Astrocyte (in vitro differentiated cells and primary cell): ENCODE data around the gene RAB3GAP2. TPM values are rescaled to one million over a fixed set of nuclear protein-coding genes. Genes with fewer than 3 reads are reported as not detected.

ENCODE experiments used
- DNase-seq: peaks from one replicate; pipeline ENCODE4 v3.0.0-alpha.2; 2010; ENCODE audit warnings: low read depth
- FAIRE-seq: peaks from 2 replicates; lab custom pipeline; 2011; peaks lifted over from hg19 to GRCh38; lab: Jason Lieb, UNC
- H2AFZ ChIP-seq: 2 replicates; pipeline ENCODE4 v1.6.0; 2012; ENCODE audit warnings: low read depth, low read length, inconsistent platforms
- H3K27ac ChIP-seq: 2 replicates; pipeline ENCODE4 v1.5.1; 2011; ENCODE audit warnings: low read depth, low read length, inconsistent platforms
- H3K27me3 ChIP-seq: 2 replicates; pipeline ENCODE4 v1.6.0; 2011; ENCODE audit warnings: low read length, inconsistent platforms; ENCODE audit not compliant: insufficient read depth
- H3K36me3 ChIP-seq: 2 replicates; pipeline ENCODE4 v1.5.1; 2011; ENCODE audit warnings: low read length, inconsistent platforms; ENCODE audit not compliant: insufficient read depth
- H3K4me1 ChIP-seq: 2 replicates; pipeline ENCODE4 v1.5.1; 2011; ENCODE audit warnings: low read length, inconsistent platforms; ENCODE audit not compliant: insufficient read depth
- H3K4me2 ChIP-seq: 2 replicates; pipeline ENCODE4 v1.6.0; 2012; ENCODE audit warnings: low read length, inconsistent platforms
- H3K4me3 ChIP-seq: 2 replicates; pipeline ENCODE4 v1.5.1; 2011; ENCODE audit warnings: low read depth, mild to moderate bottlenecking, low read length, inconsistent platforms; ENCODE audit not compliant: insufficient read depth
- H3K79me2 ChIP-seq: 2 replicates; pipeline ENCODE4 v1.6.0; 2012; ENCODE audit warnings: mild to moderate bottlenecking, low read length, inconsistent platforms; ENCODE audit not compliant: insufficient read depth
- H3K9ac ChIP-seq: 2 replicates; pipeline ENCODE4 v1.6.0; 2012; ENCODE audit warnings: mild to moderate bottlenecking, low read length, inconsistent platforms
- H3K9me3 ChIP-seq: 2 replicates; pipeline ENCODE4 v1.5.1; 2012; ENCODE audit warnings: low read depth, mild to moderate bottlenecking, low read length, inconsistent platforms; ENCODE audit not compliant: insufficient read depth
- H4K20me1 ChIP-seq: 2 replicates; pipeline ENCODE4 v1.6.0; 2012; ENCODE audit warnings: low read length, inconsistent platforms; ENCODE audit not compliant: insufficient read depth
- H3K27ac Mint-ChIP-seq: one replicate; pipeline ENCODE4 v1.8.0; 2021; ENCODE audit warnings: mild to moderate bottlenecking, mixed read lengths; ENCODE audit not compliant: unreplicated experiment
- H3K27me3 Mint-ChIP-seq: one replicate; pipeline ENCODE4 v1.8.0; 2021; ENCODE audit warnings: low read depth, mixed read lengths; ENCODE audit not compliant: unreplicated experiment
- H3K36me3 Mint-ChIP-seq: one replicate; pipeline ENCODE4 v1.8.0; 2021; ENCODE audit warnings: low read depth, mixed read lengths; ENCODE audit not compliant: unreplicated experiment
- H3K4me1 Mint-ChIP-seq: one replicate; pipeline ENCODE4 v1.8.0; 2021; ENCODE audit warnings: low read depth, mixed read lengths; ENCODE audit not compliant: unreplicated experiment
- H3K4me3 Mint-ChIP-seq: one replicate; pipeline ENCODE4 v1.8.0; 2021; ENCODE audit warnings: mild to moderate bottlenecking, moderate library complexity, mixed read lengths; ENCODE audit not compliant: unreplicated experiment
- H3K9me3 Mint-ChIP-seq: one replicate; pipeline ENCODE4 v1.8.0; 2021; ENCODE audit warnings: mild to moderate bottlenecking, mixed read lengths; ENCODE audit not compliant: unreplicated experiment
- CTCF ChIP-seq: IDR thresholded peaks from 2 replicates; pipeline ENCODE4 v1.5.1; 2011; ENCODE audit warnings: low read depth, mild to moderate bottlenecking, inconsistent platforms, low read length, moderate library complexity; ENCODE audit not compliant: insufficient read depth
- EZH2 ChIP-seq: IDR thresholded peaks from 2 replicates; pipeline ENCODE4 v1.6.1; 2012; ENCODE audit warnings: mild to moderate bottlenecking, low read length, inconsistent platforms; ENCODE audit not compliant: insufficient read depth
- total RNA-seq: library from RNA; stranded (reverse); gene quantifications from 2 replicates; pipeline ENCODE4 v1.2.1, GENCODE V29; 2021

The RAB3GAP2 gene
- total RNA-seq, 1 donor from 2014 or later, result 68.1 TPM

DNA sequence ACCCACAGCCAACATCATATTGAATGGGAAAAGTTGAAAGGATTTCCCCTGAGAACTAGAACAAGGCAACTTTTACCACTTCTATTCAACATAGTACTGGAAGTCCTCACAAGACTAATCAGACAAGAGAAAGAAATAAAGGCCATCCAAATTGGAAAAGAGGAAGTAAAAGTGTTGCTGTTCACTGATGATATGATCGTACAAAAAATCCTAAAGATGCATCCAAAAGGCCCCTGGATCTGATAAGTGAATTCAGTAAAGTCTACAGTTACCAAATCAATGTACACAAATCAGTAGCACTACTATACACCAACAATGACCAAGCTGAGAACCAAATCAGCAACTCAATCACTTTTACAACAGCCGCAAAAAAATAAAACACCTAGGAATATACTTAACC is 28.3 kb downstream of the RAB3GAP2 start:
- FAIRE-seq, result no peak
- peaks cover 71% of the 10 kb centered on the region for H3K79me2 ChIP-seq

GRCh38 chr1:220241072-220241663 is 31.1 kb downstream of the RAB3GAP2 start:
- Mint-ChIP-seq H3K36me3 (peaks cover 16% of the 10 kb centered on the region), H3K9me3 (peaks cover 9% of the 10 kb centered on the region), H3K4me3 (no peak overlapping the region), H3K27me3 (no peaks in the 10 kb centered on the region), H3K4me1 (peaks cover 2% of the 10 kb centered on the region), H3K27ac (no peak overlapping the region)
- no peak overlapping the region for H3K4me3 ChIP-seq
- H3K79me2 ChIP-seq, result peaks cover 83% of the 10 kb centered on the region
- H3K9ac ChIP-seq, result no peak overlapping the region
- no peaks in the 10 kb centered on the region for H3K27me3 ChIP-seq
- H4K20me1 ChIP-seq, result peaks cover 60% of the 10 kb centered on the region
- FAIRE-seq (no peak), DNase-seq (no peak)
- H3K9me3 ChIP-seq, result no peaks in the 10 kb centered on the region
- TF ChIP-seq EZH2, result no peak
- TF ChIP-seq CTCF, result no peak
- H3K27ac ChIP-seq, result no peak overlapping the region
- no peak overlapping the region for H2AFZ ChIP-seq
- no peak overlapping the region for H3K4me2 ChIP-seq
- H3K36me3 ChIP-seq, result no peaks in the 10 kb centered on the region
- no peaks in the 10 kb centered on the region for H3K4me1 ChIP-seq

More for the DNA sequence above, 28.3 kb downstream of the RAB3GAP2 start:
- no peak for DNase-seq
- H2AFZ ChIP-seq, result no peak overlapping the region
- peaks cover 17% of the 10 kb centered on the region for H3K9me3 Mint-ChIP-seq
- H3K4me3 Mint-ChIP-seq, result no peak overlapping the region
- no peaks in the 10 kb centered on the region for H3K27me3 ChIP-seq
- no peak overlapping the region for H3K27ac Mint-ChIP-seq
- H3K9me3 ChIP-seq, result peaks cover 3% of the 10 kb centered on the region
- no peak for TF ChIP-seq CTCF
- no peak for TF ChIP-seq EZH2
- no peaks in the 10 kb centered on the region for H3K36me3 ChIP-seq
- H3K9ac ChIP-seq, result no peak overlapping the region
- no peak overlapping the region for H3K4me2 ChIP-seq
- peaks cover 30% of the 10 kb centered on the region for H3K36me3 Mint-ChIP-seq
- H3K27ac ChIP-seq, result no peak overlapping the region
- no peaks in the 10 kb centered on the region for H3K4me1 ChIP-seq
- H3K4me1 Mint-ChIP-seq, result peaks cover 2% of the 10 kb centered on the region
- no peak overlapping the region for H3K4me3 ChIP-seq
- H3K27me3 Mint-ChIP-seq, result no peaks in the 10 kb centered on the region
- peaks cover 52% of the 10 kb centered on the region for H4K20me1 ChIP-seq

DNA sequence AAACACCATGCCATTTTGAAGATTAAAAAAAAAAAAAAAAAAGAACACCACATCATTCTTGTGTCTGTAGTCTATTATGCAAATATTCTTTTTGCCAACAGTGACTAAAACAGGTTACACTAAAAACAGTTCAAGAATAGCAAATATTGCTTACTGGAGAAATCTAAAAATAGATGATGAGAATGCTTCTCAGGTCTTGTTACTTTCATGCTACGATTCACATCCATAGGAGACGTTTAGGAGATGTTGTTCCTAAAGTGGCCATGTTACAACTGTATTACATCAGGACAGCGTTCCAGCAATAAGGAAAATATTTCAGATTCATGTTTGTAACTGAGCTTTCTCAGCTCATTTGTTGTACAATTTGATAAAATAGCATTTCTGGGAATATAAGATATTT is 32.3 kb downstream of the RAB3GAP2 start:
- Histone ChIP-seq H4K20me1 (peaks cover 64% of the 10 kb centered on the region), H3K4me3 (no peak overlapping the region), H3K4me1 (no peaks in the 10 kb centered on the region), H2AFZ (no peak overlapping the region), H3K9me3 (no peaks in the 10 kb centered on the region), H3K4me2 (no peak overlapping the region), H3K79me2 (peaks cover 85% of the 10 kb centered on the region), H3K36me3 (no peaks in the 10 kb centered on the region), H3K9ac (no peak overlapping the region), H3K27ac (no peak overlapping the region), H3K27me3 (no peaks in the 10 kb centered on the region)
- no peaks in the 10 kb centered on the region for H3K27me3 Mint-ChIP-seq
- peaks cover 2% of the 10 kb centered on the region for H3K4me1 Mint-ChIP-seq
- FAIRE-seq (no peak), DNase-seq (no peak)
- no peak overlapping the region for H3K4me3 Mint-ChIP-seq
- TF ChIP-seq EZH2 (no peak), CTCF (no peak)
- H3K9me3 Mint-ChIP-seq, result peaks cover 1% of the 10 kb centered on the region
- H3K36me3 Mint-ChIP-seq, result peaks cover 11% of the 10 kb centered on the region
- H3K27ac Mint-ChIP-seq, result no peak overlapping the region
